NCI-H460 (cell line): ENCODE measurements around the gene PSMA7. TPM values are rescaled to one million over a fixed set of nuclear protein-coding genes. Genes with fewer than 3 reads are reported as not detected.
A peak's percentile ranks its signal among the peaks of the same experiment; 100 is the strongest.

Experiments used
- DNase-seq: peaks from one replicate; pipeline ENCODE4 v3.0.0-alpha.2; 2016; ENCODE audit warnings: low read depth; ENCODE audit errors: extremely low read depth
- total RNA-seq: library from RNA; depleted of rRNA; stranded (reverse); fragments of >200 nt; shearing (Covaris generic); gene quantifications from 2 replicates; pipeline ENCODE4 v1.2.3, GENCODE V29; 2014; rRNA removed

PSMA7 gene
- total RNA-seq, 1 experiment from 2014 or later, result 406 TPM

DNA sequence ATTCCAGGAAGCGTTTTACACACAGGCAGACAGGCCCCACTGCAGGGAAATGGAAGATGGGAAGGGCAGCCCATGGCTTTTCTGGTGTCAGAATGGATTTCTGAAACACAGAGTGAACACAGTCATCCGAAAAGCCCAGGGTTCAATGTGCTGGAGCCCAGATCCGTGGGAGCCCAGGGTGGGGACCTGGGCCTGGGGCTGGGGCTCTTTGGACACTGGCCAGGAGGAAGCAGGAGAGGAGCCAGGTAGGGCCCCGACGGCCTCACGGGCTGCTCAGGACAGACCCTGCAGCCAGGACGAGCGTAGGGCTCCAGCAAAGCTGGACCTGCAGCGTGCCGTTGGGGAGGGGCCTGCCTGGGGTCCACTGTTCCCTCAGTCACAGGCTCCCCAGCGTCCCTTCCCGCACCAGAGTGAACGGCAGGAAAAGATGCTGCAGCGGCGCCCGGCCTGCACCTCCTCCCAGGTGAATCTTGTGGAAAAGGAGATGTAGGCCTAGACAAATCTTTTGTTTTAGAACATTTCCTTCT, 45.2 kb downstream of the PSMA7 start:
- DNase-seq, result no peak

- DNase-seq, result no peak
Measured at GRCh38 chr20:62096421-62097380, 46.5 kb downstream of the PSMA7 start.

GRCh38 chr20:62089393-62089792, 53.8 kb downstream of the PSMA7 start:
- no peak for DNase-seq

DNA sequence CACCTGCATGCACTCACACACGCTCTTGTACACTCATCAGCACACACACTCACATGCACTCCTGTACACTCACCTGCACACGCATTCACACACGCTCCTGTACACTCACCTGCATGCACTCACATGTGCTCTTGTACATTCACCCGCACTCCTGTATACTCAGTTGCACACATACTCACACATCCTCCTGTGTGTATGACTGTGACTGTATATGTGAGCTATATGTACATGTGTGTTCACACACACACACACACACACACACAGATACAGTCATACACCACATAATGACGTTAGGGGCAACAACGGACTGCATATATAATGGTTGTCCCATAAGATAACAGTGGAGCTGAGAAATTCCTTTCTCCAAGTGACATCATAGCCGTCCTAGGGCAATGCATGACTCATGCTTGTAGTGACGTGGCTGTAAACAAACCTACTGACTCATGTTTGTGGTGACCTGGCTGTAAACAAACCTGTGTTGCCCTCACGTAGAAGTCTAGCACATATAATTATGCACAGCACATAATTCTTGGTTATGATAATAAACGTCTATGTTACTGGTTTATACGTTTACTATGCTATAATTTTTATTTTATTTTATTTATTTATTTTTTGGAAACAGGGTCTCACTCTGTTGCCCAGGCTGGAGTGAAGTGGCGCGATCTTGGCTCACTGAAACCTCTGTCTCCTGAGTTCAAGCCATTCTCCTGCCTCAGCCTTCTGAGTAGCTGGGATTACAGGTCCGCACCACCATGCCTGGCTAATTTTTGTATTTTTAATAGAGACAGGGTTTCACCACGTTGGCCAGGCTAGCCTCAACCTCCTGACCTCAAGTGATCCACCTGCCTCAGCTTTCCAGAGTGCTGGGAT, 54.7 kb downstream of the PSMA7 start:
- DNase-seq, result peak; percentile 97

DNA sequence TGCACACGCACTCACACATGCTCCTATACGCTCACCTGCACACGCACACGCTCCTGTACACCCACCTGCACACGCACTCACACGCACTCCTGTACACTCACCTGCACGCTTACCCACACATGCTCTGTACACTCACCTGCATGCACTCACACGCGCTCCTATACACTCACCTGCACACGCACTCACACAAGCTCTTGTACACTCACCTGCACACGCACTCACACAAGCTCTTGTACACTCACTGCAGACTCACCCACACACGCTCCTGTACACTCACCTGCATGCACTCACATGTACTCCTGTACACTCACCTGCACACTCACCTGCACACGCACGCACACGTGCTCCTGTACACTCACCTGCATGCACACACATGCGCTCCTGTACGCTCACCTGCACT, 55.6 kb downstream of the PSMA7 start:
- no peak for DNase-seq

DNA sequence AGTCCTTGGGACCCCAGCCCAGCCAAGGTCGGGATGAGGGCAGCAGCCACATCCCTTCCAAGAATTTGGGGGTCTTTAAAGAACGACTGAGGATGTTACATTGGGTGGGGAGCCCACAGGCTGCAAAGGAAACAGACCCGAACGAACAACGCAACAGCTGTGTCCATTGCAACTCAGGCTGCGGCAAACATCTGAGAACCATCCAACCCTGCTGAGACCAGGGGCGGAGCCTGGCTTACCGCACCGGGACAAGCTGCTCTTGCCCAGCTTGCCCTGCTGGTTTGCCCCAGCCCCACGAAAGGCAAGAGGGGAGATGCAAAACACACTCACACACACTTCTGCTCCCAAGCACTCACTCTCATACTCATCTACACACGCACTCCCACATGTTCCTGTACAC, 56.0 kb downstream of the PSMA7 start:
- no peak for DNase-seq

Other genes with a start within 250 kb of the PSMA7 start
- 4.0 and 6.6 TPM in 2 replicates for gene TAF4, start 77.5 kb downstream of the PSMA7 start, total RNA-seq
- gene LSM14B, start 20.9 kb downstream of the PSMA7 start, total RNA-seq, result 24.6 and 29.2 TPM in 2 replicates
- gene SS18L1, start 375 bp upstream of the PSMA7 start, total RNA-seq, result 10.6 and 11.7 TPM in 2 replicates
- gene MTG2, start 39.6 kb upstream of the PSMA7 start, total RNA-seq, result 34.3 and 42.3 TPM in 2 replicates
- not detected in 2 replicates for gene HRH3, start 76.9 kb upstream of the PSMA7 start, total RNA-seq
- 12.4 and 14.8 TPM in 2 replicates for gene OSBPL2, start 95.1 kb upstream of the PSMA7 start, total RNA-seq
- 142 and 176 TPM in 2 replicates for gene ADRM1, start 159.6 kb upstream of the PSMA7 start, total RNA-seq
- gene LAMA5, start 223.9 kb upstream of the PSMA7 start, total RNA-seq, result 169 and 171 TPM in 2 replicates
- gene RPS21, start 243.7 kb upstream of the PSMA7 start, total RNA-seq, result 1,658 and 1,943 TPM in 2 replicates